SK-N-DZ (cell line): ENCODE measurements around the gene GABRD.

Experiments used
- DNase-seq: peaks from one replicate; pipeline ENCODE4 v3.0.0-alpha.2; 2015; ENCODE audit warnings: low spot score

GABRD gene

DNA sequence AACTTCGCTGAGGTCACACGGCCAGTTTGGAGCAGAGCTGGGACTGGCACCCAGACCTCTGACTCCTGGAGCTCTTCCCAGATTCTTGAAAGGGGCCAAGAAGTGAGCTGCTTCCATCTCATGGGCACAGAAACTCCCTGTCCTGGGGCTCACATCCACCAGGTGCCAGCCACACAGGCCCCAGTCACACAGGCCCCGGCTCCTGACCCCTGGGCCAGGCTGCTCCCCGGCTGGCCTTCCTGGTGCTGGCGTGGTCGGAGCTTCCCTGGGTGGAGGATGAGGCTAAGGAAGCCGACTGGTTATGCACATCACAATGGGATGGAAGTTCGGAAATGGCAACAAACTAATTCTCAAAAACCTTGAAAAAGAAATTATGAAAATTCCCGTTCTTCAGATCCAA lies 3.0 kb upstream of the GABRD start:
- DNase-seq, result no peak

DNA sequence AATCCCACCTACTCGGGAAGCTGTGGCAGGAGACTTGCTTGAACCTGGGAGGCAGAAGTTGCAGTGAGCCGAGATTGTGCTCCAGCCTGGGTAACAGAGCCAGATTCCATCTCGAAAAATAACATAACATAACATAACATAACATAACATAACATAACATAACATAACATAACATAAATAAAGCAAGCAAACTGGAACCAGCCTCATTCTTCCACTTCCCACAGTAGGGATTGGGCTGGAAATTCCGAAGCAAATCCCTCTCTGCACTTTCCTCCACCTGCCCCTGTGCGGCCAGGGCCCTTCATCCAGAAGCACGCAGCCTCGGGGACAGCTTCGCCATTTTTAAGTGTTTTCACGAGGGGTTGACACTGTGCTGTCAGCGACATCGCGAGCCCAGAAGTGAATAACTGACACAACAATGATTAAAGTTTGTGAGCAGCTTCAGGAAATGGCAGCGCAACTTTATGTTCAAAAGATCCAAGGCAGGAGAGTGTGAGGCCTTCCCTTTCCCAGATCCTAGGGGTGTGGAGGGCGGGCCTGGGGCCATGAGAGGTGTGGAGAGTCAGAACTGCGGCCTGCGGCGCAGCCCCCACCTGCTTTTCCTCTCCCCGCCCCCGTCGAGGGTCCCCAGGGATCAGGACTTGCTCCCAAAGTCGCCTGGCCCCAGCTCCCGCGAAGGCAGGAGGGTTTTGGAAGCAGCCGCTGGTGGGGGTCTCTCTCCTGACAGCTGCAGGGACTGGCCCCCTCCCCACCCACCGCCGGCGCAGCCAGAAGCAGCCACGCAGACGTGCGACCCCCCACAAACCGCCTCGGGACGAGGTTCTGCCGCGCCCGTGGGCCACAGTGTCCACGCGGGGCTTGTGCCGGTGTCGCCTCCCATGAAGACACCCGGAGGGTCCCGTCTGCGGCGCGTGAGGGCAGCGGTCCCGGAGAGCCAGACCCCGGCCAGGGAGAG lies 651 bp upstream of the GABRD start:
- DNase-seq, result no peak

DNA sequence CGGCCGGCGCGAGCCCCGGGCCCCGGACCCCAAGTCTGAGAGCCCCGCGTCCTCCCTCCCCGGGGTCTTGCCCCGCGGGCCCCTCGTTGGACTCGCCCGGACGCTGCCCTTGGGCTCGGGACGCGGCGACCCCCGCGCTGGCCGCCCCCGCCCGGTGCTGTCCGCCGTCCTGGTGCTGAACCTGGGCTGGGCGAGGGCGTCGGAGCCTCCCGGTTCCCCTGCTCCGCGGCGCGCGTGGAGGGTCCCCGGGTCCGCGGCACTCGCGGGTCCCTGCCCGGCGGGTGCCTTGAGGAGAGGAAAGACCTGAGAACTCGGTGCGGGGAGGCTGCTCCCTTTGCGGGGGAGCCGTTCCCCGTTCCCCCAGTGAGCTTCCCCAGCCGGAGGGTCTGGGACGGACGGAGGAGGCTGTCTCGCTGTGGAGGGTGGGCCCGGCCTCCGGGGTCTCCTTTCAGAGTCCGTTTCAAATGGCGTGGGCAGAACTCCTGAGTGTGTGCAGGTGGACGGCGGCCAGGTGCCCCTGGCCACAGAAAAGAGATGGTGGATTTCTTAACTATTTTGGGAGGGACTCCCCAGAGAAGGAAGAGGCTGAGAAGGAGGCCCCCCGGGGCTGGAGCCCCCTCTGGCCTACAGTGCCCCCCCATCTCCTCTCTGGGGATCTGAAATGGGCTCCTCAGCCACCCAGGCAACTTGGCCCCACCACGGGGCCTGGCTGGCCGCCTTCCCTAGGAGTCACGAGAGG lies 595 bp downstream of the GABRD start:
- DNase-seq, result no peak

DNA sequence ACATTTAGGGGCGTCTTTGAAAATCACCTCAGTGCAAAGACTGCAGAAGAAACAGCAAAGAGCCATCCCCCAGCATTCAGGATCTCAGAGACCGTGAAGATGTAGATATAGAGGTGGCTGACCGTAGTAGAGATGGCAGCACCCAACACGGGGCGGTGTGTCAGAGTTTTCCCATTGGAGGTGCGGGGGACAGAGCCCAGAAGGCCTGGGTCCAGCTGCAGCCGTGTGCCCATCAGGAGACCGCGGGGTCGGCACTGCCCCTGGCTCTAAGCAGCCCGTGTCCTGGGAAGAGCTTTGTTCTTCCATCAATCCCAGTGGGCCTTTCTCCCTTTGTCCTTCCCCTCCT lies 1.1 kb downstream of the GABRD start:
- DNase-seq, result no peak

DNA sequence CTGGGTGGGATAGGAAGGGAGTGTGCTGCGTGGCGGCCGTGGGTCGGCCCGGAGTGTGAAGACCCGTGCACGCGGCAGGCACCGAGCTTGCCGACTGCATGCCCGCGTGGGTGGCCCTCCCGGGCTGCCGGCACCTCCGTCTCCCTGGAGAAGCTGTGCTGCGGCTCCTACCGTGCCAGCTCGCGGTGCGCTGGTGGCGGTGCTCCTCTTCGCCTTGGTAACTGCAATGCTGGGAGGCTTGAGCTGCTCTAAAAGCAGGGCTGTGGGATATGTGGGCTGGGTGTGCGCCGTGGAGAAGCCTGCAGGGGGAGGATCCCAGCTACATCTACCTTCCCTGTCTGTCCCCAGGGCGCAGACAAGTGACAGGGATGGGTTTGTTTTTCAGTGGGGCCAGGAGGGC lies 2.4 kb downstream of the GABRD start:
- DNase-seq, result no peak

DNA sequence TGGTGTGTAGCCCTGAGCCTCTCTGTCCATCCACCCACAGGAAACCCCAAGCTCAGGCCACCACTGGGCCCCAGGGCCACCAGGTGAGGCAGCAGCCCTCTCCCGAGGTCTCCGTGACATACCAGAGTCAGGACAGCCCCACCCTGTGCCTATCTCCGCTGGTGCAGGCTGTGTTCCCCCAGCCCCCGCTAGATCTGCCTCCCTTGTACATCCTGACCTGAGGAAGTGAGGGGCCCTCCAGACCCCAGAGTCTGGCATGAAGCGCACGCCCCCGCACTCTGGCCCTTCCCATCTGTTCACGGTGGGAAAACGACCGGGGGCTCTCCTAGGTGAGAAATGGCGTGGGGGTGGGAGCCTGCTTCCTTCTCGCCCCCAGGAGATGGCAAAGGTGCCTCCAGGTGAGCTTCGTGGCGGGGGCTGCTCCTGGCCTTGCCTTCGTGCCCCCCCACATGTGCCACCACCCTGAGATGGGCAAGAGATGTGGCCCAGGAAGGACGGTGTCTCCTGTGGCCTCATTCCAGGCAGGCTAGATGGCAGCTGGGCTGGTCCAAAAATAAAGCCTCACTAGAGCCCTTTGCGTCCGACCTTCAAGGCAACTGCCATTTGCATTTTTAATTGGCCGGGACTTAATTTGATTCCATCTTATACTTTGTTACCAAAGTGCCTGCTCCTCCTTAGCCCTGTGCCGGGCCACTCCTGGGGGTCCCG lies 3.1 kb downstream of the GABRD start:
- DNase-seq, result no peak

DNA sequence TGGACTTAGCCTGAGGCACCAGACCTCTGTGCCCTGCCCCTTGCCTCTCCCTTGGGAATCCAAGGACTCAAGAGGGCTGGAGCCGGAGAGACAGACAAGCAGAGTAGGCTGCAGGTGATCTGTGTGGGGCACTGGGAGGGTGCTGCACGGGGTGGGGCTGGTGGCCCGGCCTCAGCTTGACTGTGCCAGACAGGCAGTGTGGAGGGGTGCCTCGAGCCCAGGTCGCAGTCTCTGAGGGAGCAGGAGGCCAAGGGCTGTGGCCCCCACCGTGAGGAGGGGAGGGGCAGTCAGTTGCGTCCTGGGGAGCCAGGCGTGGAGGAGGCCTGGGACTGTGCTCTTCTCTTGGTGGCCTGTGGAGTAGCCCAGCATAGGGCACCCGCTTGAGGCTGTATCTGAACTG lies 4.0 kb downstream of the GABRD start:
- DNase-seq, result no peak

DNA sequence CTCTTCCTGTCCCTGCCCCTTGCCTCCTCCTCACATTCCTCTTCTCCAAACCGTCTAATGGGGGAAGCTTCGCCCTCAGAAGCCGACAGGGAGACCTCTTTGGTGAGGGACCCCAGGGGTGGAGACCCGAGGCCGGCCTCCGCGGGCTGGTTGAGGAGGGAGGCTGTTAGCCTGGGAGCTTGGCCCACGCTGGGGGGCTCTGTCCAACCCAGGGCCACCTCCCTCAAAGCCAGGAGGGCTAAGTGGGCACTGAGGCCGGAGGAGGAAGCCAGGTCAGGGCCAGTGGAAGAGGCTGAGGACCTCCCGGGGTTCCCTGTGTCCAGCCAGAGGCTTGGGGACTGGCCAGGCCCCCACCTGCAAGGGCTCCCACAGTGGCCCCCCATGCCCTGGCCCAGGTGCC lies 5.3 kb downstream of the GABRD start:
- DNase-seq, result no peak

DNA sequence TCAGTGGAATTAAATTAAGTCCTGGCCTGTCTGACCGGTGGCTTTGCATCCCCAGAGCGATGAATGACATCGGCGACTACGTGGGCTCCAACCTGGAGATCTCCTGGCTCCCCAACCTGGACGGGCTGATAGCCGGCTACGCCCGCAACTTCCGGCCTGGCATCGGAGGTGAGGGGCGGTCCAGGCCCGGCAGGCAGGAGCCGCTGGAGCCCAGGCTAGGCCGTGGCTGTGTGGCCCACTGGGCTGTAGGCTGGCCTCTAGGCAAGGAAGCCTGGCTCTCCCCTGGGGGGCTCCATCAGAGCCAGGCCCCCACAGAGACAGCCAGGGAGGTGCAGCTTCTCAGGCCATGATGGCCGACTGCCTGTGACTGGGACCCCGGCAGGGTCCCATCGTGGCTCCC lies 5.7 kb downstream of the GABRD start:
- no peak for DNase-seq

DNA sequence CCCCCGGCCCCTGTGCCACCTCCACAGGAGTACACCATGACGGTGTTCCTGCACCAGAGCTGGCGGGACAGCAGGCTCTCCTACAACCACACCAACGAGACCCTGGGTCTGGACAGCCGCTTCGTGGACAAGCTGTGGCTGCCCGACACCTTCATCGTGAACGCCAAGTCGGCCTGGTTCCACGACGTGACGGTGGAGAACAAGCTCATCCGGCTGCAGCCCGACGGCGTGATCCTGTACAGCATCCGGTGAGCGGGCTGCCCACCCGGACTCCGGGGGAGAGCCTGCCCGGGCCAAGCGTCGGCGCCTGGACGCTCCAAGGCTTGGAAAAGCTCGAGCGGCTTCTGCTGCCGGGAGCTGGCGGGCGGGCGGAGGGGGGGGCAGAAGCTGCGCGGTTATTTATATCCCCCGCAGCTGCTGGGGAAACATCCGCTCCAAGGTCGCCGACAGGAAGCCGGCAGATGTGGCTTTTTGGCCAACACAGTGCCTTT lies 6.4 kb downstream of the GABRD start:
- DNase-seq, result no peak

DNA sequence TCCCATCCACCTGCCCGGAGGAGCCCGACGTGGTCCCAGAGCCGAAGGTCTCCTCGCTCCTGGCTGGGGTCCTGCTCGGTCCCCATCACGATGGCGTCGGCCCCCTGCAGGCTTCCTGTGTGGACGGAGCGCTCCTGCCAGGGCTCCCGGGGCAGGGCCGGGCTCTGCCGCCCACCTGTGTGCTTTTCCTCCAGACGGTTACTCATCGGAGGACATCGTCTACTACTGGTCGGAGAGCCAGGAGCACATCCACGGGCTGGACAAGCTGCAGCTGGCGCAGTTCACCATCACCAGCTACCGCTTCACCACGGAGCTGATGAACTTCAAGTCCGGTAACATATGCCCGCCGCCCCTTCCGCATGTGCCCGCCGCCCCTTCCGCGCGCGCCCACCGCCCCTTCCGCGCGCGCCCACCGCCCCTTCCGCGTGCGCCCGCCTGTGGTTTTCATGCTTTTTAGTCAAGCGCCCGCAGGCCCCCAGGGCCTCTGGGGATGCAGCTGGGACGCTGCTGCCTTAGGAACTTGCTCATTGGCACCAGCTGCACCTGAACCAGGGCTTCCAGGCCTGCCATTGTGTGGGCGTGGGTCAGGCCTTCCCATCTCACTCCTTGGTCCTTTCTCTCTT lies 8.9 kb downstream of the GABRD start:
- DNase-seq, result no peak

DNA sequence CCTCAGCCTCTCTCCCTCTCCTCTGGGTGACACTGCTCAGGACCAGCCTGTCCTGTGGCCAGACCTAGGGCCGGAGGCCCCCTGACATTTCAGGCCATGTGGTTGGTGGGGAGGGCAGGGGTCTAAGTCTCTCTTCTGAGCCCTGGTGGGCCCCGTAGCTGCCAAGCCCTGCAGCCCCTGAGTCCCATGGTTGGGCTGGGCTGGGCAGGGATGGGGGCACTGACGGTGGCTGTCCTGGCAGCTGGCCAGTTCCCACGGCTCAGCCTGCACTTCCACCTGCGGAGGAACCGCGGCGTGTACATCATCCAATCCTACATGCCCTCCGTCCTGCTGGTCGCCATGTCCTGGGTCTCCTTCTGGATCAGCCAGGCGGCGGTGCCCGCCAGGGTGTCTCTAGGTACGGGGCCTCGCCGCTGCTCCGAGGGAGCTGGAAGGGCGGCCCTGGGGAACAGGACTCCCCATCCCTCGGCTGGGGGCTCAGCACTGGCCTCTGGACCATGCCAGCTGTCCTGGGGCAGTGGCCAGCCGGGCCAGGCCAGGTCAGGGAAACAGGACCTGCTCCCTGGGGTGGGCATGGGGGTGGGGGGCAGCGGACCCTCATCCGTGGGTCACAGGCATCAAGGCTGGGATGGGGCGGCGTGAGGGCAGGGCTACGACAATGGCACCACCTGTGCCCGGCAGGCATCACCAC lies 9.9 kb downstream of the GABRD start:
- DNase-seq, result no peak

DNA sequence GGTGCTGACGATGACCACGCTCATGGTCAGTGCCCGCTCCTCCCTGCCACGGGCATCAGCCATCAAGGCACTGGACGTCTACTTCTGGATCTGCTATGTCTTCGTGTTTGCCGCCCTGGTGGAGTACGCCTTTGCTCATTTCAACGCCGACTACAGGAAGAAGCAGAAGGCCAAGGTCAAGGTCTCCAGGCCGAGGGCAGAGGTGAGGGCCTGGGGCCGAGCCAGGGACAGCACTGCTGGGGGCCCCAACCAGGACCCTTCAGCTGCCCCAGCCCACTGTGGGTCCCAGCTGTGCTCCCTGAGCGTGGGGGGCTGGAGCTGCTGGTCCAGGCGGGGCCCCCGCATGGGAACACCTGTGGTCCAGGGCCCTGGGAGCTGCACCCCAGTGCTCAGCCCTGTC lies 10.4 kb downstream of the GABRD start:
- no peak for DNase-seq

DNA sequence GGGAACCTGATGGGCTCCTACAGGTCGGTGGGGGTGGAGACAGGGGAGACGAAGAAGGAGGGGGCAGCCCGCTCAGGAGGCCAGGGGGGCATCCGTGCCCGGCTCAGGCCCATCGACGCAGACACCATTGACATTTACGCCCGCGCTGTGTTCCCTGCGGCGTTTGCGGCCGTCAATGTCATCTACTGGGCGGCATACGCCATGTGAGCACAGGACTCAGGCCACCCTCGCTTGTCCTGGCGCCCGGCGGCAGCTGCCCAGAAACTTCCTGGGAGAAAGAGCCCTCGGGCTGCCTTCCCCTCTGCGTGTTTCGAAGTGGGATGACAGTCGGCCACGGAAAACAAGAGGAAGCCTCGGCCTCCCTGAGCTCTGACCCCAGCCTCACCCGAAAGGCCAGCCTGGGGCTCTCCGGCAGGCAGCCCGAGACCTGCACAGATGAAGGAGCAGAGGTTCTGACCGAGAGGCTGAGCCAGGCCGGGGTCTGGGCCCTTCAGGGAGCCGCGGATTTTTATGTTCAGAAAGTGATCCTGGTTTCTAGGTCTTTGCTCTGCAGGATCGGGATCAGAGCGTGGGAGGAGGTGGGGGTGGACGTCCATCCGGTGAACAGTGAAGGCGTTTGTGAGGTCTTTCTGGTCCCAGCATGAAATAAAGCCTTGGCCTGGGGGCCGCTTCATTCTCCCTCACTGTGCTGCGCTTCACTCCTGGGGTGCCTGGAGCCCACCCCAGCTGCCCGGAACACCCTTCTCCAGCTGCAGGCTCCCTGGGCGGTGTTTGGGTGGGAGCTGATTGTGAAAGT lies 11.1 kb downstream of the GABRD start:
- DNase-seq, result no peak

DNA sequence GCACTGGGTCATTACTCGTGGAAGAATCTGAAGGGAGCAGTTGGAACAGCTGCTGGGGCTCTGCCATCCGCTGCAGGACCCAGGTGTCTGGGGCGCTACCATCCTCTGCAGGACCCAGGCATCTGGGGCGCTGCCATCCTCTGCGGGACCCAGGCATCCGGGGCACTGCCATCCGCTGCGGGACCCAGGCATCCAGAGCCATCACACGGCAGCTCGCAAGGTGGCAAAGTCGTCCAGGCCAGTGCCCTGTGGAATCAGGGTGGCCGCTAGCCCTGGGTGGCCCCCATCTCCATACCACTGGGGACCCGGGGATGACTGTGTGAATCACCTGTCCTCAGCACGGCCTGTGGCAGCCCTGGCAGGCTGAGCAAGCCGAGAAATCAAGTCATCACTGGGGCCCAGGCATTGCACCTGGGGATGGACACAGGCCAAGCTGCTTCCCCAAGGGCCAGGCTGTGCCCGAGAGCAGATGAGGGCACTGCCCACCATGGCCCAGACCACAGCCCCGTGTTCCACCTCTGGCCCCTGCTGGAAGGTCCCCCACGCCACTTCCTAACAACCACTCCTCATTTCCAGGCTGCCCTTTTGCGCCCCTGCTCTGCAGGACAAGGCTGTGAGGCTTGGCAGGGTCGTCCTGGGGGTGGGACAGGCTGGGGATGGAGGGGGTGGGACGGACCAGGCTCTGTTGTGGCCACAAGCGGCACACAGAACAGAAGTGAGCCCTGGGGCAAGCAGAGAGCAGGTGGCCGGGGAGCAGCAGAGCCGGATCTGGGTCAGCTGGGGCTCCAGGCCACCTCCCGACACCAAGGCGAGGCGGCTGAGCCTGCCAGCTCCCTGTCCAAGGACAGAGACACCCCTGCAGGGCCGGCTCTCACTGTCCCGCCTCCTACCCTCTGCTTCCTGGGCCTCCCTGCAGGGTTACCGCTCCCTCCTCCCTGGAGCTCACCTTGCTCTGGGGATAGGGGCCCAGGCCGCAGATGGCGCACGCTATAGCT lies 12.7 kb downstream of the GABRD start:
- no peak for DNase-seq

DNA sequence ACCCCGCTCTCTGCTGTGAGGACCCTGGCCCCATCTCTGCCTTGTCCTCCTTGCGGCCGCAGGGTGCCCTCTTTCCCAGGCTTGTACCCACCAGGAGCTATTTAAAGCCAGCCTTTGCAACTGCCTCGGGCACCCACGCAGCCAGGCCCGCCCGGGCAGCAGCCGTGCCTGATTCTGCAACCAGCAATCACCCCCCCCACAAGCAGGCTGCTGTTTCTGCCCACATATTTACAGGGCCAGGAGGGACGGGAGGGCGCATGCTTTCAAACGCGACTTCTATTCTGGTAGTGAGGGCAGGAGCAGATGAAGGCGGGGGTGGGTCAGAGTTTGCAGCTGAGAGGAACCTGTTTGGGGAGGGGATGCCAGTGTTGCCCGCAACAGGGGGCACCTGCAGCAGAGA lies 13.6 kb downstream of the GABRD start:
- no peak for DNase-seq

DNA sequence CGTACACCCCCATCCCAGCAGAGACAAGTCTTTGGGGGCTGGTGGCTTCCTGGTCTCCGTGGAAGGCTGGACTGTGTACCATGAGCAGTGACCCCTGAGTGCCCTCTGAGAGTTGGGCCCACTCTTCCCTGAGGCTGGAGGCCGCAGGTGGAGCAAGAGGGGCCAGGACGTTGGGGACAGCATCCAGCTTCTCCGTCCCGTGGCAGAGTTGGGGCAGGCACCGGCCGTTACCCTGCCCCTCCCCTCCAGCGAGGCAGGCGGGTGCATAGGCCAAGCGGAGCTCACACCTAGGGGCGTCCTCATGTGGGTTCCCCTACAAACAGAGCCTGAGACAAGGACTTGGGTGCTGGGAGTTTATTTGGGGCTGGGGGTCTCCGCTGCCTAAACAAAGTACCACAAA lies 14.0 kb downstream of the GABRD start:
- no peak for DNase-seq

DNA sequence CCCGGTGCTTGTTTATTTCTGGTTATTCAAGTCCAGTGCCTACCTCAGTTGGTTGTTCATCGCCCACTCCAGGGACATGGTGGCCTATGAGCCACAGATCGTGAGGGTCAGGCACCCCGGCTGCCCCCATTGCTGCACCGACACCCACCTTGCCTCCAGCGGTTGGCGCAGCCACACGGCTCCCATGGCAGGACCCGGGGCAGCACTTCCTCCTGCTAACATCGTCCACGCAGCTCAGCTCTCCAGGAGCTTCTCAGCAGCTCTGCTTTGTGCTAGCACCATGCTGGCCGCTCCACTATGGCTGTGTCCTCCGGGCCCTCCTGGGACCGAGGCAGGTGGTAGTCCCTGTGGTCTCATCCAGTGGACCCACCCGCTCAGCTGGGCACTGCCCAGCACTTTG lies 17.1 kb downstream of the GABRD start:
- no peak for DNase-seq

DNA sequence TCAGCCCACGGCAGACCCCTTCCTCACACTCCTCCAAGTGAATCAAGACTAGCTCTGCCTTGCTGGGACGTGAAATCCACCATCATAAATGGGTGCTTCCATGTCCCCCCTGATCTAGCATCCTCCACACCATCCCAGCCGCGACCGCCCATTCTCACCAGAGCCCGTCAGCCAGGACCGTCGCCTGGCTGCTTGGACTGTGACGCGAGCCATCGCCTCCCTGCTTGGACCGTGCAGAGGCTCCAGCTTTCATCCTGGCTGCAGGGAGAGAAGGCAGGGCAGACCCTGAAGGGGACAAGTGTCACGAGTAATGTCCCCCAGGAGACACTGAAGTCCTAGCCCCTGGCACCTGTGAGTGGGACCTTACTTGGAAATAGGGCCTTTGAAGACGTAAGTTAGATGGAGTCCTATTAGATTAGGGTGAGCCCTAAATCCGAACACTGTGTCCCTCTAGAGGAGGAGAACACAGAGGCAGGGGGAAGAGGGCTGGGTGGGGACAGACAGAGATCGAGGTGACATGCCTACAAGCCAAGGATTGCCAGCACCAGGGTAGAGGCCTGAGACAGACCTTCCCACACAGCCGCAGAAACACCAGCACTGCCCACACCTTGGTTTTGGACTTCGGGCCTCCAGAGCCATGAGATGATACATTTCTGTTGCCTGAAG lies 18.3 kb downstream of the GABRD start:
- no peak for DNase-seq
